LoVo (cell line): ENCODE results near the gene PMPCB.

Experiments used
- DNase-seq: peaks from one replicate; pipeline ENCODE4 v3.0.0-alpha.2; 2016; ENCODE audit warnings: low spot score

The PMPCB gene

DNA sequence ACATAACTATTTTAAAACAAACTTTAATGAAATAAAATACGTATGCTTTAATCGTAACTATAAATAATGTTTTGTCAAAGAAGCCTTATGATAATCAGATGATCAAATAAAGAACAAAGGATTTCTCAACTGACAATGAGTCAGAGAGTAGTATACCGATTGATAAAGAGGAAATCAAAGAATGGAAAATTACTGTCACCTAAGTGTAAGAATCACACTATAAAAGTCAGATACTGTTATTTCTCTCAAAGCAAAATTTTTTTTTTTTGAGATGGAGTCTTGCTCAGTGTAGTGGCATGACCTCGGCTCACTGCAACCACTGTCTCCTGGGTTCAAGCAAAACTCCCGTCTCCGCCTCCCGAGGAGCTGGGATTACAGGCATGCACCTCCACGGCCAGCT, 28.5 kb downstream of the PMPCB start:
- no peak for DNase-seq

- DNase-seq = no peak
Measured at GRCh38 chr7:103336761-103337160, 39.5 kb downstream of the PMPCB start.

DNA sequence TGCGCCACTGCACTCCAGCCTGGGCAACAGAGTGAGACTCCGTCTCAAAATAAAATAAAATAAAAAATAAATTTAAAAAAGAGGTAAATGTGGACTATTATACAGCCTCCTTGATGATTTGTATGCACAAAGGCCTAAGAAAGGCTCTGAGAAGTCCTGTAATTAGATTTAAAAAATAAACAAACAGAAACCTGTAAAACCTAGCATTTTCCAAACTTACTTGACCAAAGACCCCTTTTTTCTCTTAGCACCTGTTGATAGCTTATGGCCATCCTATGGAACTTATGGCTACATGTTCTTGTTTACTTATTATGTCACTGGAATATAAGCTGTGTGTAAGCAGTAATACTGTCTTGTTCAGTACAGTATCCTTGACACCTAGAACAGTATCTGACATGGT, 41.6 kb downstream of the PMPCB start:
- DNase-seq = no peak

DNA sequence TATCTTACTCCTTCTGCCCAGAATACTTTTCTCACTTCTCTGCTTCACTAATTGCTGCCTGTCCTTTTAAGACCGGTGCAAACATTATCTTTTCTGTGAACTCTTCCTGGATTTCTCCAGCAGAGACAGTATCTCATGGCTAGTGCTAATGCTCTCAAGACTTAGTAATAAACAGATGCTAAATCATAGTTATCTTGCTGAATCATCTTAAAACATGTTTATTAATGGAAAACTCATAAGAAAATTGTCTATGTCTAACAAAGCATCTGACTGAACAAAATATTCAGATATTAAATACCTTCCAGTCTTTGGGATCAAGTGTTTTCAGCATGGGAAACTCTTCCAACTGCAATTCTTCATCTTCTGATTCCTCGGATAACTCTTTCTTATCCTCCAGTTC, 44.2 kb downstream of the PMPCB start:
- no peak for DNase-seq

DNA sequence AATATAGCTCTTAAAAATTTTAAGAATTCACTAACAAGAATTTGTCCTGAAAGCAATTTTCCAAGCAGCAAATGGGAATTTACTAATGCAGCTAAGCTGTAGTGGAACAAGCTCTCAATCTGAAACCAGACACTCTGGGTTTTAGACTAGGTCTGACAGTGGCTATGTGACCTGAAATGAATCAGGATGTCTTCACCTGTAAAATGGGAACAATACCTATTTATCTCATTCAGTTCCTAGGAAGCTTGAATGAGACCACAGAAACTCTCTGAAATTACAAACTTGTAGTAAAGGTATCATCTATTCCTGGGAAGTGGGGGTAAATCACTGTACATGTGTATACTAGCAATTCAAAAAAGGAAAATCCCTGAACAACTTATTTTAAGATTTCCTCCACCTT, 46.1 kb downstream of the PMPCB start:
- DNase-seq = no peak

DNA sequence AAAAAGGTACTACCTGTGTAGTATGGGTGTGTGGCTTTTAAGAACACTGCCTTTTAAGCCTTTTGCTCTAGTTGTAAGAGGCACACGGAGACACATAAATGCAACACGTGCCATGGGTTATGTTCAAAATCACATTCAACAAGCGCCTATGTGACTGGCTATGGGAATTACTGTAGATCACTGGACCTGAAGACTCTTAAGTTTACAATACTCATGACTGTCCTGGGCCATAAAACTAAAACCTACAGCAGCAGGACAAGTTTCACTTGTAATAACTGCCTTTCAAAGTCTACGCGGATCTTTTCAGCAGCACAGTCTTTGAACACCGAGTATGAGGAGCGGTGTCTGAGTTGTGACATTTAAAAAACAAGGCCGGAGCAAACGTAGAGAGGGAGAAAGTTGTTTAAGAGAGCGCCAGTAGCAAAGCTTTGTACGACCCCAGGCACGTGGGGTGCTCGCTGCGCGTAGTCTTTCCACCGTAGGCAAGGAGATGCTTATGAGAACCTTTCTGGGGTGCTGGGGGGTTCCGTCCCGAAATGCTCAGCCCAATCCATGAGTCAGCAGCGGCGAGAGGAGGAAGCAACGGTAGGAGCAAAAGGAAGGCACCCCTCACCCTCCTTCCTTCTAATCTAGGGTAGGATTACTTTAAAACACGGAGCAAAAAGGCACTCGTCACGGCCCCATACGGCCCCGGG, 46.7 kb downstream of the PMPCB start:
- DNase-seq = peak; percentile 35

- DNase-seq = peak; percentile 97
Measured at GRCh38 chr7:103344453-103345149, 47.4 kb downstream of the PMPCB start, which contains the start of gene DNAJC2. Gene DNAJC2 (minus strand): TSS chr7:103344767. CDS start chr7:103344622, 145 bp downstream.

- no peak for DNase-seq
Measured at GRCh38 chr7:103346396-103346795, 49.2 kb downstream of the PMPCB start.

DNA sequence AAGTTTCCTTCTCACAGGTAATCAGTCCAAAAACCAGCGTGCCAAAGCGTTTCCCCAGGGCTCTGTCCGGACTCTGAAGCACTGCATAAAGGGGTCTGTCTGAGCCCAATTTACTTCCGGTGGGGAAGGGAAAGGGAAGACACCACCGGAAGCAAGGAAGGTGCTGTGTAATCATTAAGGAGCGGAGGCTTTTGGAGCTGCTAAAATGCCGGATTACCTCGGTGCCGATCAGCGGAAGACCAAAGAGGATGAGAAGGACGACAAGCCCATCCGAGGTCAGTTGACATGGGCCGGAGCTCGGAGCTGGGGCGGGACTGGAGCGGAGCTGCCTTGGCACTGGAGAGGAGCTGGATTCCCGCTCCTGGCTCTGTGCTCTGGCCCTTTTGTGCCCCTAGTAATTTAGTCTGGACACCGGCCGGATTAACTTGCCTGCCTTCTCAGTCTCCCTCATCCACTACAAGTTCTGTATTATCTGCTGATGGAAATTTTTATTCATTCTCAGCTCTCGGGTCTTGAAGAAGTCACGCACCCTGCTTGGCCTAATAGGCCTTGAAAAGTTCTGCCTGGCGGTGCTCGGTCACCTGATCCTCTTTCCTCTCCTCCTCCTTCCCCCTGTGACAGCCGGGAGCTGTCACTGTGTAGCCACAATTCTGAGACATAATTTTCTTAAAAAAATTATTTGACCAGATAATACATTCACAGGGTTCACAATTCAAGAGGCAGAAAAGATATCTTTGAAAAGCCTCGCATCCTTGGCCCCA, 50.5 kb downstream of the PMPCB start, which contains the start of gene PSMC2:
Gene PSMC2, plus strand, starts transcription at position 137 of the 761 bp plus-strand sequence. Its CDS starts 69 bp downstream, at position 206.
- peak; percentile 95 for DNase-seq

- no peak for DNase-seq
Measured at GRCh38 chr7:103348452-103348851, 51.2 kb downstream of the PMPCB start.

DNA sequence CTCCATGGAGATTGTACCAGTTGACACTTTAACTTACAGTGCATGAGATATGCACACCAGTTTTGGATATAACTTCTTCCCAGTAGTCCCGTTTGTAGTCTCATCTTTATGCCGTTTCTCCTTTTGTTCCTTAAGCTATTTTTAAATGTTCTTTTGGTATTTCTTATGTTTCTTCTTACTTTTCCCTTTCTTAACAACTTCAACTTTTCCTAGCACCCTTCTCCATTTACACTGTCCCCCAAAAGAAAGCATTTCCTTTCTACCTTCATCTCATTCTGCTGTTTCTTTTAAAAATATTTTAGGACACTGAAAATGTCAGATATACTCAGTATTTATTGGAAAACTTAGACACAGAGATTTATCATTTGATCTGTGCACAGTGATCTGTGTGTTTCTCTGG, 51.7 kb downstream of the PMPCB start:
- DNase-seq = no peak

DNA sequence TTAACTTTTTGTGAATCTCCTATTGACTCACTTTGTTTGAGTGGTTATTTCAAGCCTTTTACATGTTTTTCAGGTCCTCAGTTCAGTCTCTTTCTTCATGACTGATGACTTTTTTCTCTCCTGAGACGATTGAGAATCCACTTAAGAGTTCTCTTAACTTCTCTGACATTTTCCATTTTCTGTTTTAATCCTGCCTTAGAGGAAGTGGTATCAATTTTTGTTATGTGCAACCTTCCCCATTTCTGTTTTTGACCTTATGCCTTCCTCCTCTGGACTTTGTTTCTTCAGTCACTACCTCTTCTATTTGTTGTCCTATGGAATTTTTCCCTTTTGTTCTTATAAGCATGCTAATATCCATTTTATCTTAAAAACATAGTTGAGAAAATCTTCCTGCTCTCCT, 52.6 kb downstream of the PMPCB start:
- DNase-seq = no peak
